HG03108 (cell line): ENCODE results near the gene SF3A2.
A peak's percentile ranks its signal among the peaks of the same experiment; 100 is the strongest.

Experiments used
- ATAC-seq: cut with Tn5 transposase; IDR thresholded peaks from one replicate; pipeline ENCODE4 v1.9.1; 2021; ENCODE audit warnings: moderate library complexity; ENCODE audit not compliant: unreplicated experiment

The SF3A2 gene

GRCh38 chr19:2207991-2208860 lies 28.4 kb upstream of the SF3A2 start:
- no peak for ATAC-seq

GRCh38 chr19:2208975-2209374 lies 27.6 kb upstream of the SF3A2 start:
- no peak for ATAC-seq

GRCh38 chr19:2209408-2209807 lies 27.2 kb upstream of the SF3A2 start:
- ATAC-seq: no peak

GRCh38 chr19:2210206-2210605 lies 26.4 kb upstream of the SF3A2 start:
- ATAC-seq: no peak

- no peak for ATAC-seq
Measured at GRCh38 chr19:2210987-2211740, 25.5 kb upstream of the SF3A2 start.

- no peak for ATAC-seq
Measured at GRCh38 chr19:2212861-2213711, 23.5 kb upstream of the SF3A2 start.

- ATAC-seq: no peak
Measured at GRCh38 chr19:2213799-2214198, 22.8 kb upstream of the SF3A2 start.

- ATAC-seq: no peak
Measured at GRCh38 chr19:2214251-2214650, 22.4 kb upstream of the SF3A2 start.

- no peak for ATAC-seq
Measured at GRCh38 chr19:2215281-2215751, 21.3 kb upstream of the SF3A2 start.

- no peak for ATAC-seq
Measured at GRCh38 chr19:2216361-2217225, 20.0 kb upstream of the SF3A2 start.

- no peak for ATAC-seq
Measured at GRCh38 chr19:2217591-2217990, 19.0 kb upstream of the SF3A2 start.

- no peak for ATAC-seq
Measured at GRCh38 chr19:2219726-2220125, 16.9 kb upstream of the SF3A2 start.

- no peak for ATAC-seq
Measured at GRCh38 chr19:2221250-2221831, 15.3 kb upstream of the SF3A2 start.

GRCh38 chr19:2221918-2222317 lies 14.7 kb upstream of the SF3A2 start:
- ATAC-seq: no peak

- ATAC-seq: no peak
Measured at GRCh38 chr19:2223391-2223790, 13.2 kb upstream of the SF3A2 start.

- peak; percentile 47 for ATAC-seq
Measured at GRCh38 chr19:2223959-2224358, 12.7 kb upstream of the SF3A2 start.

GRCh38 chr19:2224754-2225349 lies 11.8 kb upstream of the SF3A2 start:
- no peak for ATAC-seq

- ATAC-seq: no peak
Measured at GRCh38 chr19:2225415-2226050, 11.1 kb upstream of the SF3A2 start.
